CD4-positive, alpha-beta memory T cell (primary cell): Measurements from ENCODE around the gene RAP1GAP. TPM values are rescaled to one million over a fixed set of nuclear protein-coding genes. Genes with fewer than 3 reads are reported as not detected.

ENCODE experiments used
- polyA plus RNA-seq, 2 donors: library from polyadenylated mRNA; unstranded; fragments of 300-500 nt; fragmentation: Illumina TruSeq; gene quantifications; one replicate each; pipeline ENCODE4 v1.2.3, GENCODE V29; 2021
- total RNA-seq, 2 experiments: library from RNA; stranded (reverse); gene quantifications; one replicate each; pipeline ENCODE4 v1.2.3, GENCODE V29; 2021

RAP1GAP gene
- total and polyA plus RNA-seq, 4 experiments from 2014 or later, result 0.23 to 0.72 TPM; not detected in 2

Other genes starting within 250 kb of the RAP1GAP start
- gene NBPF3, start 229.2 kb downstream of the RAP1GAP start, total RNA-seq, result 10 to 100 TPM; 14.3 TPM
- gene NBPF3, start 229.2 kb downstream of the RAP1GAP start, polyA plus RNA-seq, result 1 to 10 TPM; 4.2 to 6.3 TPM
- not detected for gene ALPL, start 159.9 kb downstream of the RAP1GAP start, total RNA-seq
- gene ALPL, start 159.9 kb downstream of the RAP1GAP start, polyA plus RNA-seq, result not detected
- 100 to 1,000 TPM; 110 to 117 TPM for gene USP48, start 113.8 kb upstream of the RAP1GAP start, total RNA-seq
- gene USP48, start 113.8 kb upstream of the RAP1GAP start, polyA plus RNA-seq, result 10 to 100 TPM; 36.1 to 42.4 TPM
- gene LDLRAD2, start 142.9 kb upstream of the RAP1GAP start, total RNA-seq, result not detected
- not detected for gene LDLRAD2, start 142.9 kb upstream of the RAP1GAP start, polyA plus RNA-seq